Measurements from ENCODE around the gene HOXD13. TPM values are rescaled to one million over a fixed set of nuclear protein-coding genes. Genes with fewer than 3 reads are reported as not detected.

HOXD13 gene
- total RNA-seq, 4 donors from 2014 or later, result not detected

- Histone ChIP-seq H3K27ac (no peak overlapping the region), H3K4me1 (peaks cover 14 to 18% of the 10 kb centered on the region in 2 donors), H3K4me3 (no peak overlapping the region), H3K9me3 (no peaks in the 10 kb centered on the region), H3K36me3 (no peaks in the 10 kb centered on the region), H3K27me3 (peaks cover 93 to 97% (median 94%) of the 10 kb centered on the region in 3 donors)
- intact Hi-C loops (cut with DNase I; ENCODE audit: low total_unique reads), result loop anchor here (5.0 kb wide), 1 partner anchor 36 kb away; no protein-coding TSS in a partner anchor
- no peak for DNase-seq
- no peak for TF ChIP-seq CTCF (IDR thresholded peaks at IDR 0.05 in 4 of 5, conservative IDR thresholded peaks at IDR 0.05 in 1 of 5)
- no peak for TF ChIP-seq POLR2A (IDR thresholded peaks at IDR 0.05)
- in situ Hi-C loops (cut with MboI; ENCODE audit: low sequenced_read_pairs in 4 of 4), result loop anchor here in 3 of 4 donors (10.0 to 25.0 kb wide), 2 partner anchors 392 to 714 kb away; no protein-coding TSS in a partner anchor
- no peak for ATAC-seq
These were observed 15.7 kb upstream of the HOXD13 start for GRCh38 chr2:176076796-176077195.

DNA sequence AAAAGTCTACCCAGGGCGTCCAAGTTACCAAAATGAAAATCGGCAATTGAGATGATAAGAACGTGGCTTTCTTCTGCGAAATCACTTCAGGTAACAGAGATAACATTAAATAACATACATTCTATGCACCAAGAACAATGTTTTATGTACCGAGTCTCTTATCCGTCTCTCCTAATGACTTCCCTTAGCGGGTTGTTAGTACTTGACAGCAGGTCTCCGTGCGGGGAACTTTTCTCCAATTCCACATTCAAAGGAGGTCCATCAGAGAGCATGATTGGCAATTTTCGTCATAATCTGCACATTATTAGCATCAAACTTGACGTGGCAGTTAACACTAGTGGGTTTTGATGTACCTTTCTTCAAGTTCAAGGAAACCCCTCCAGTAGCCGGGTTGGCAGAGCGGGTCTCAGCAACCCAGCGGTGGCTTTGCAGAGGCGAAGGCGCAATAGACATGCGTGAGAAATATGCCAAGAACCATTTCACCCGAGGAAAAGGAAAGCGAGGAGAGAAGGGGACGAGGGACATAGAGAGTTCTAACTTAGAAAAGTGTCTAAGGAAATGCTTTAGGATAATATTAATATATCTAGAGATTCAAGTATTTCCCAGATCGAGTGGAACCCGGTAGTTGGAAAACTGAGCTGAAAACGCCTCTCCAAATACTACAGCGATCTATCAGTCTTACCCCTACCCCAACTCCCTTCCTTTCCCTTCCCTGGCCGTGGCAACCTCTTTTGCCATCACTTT, 13.8 kb upstream of the HOXD13 start:
- Histone ChIP-seq H3K27me3 (peaks cover 93 to 97% (median 94%) of the 10 kb centered on the region in 3 donors), H3K27ac (no peak overlapping the region), H3K36me3 (no peaks in the 10 kb centered on the region), H3K4me1 (peaks cover 14 to 21% of the 10 kb centered on the region in 2 donors), H3K9me3 (no peaks in the 10 kb centered on the region), H3K4me3 (peak overlapping the region in 1 of 4 donors; percentile 39)
- DNase-seq (no peak), ATAC-seq (no peak)
- in situ Hi-C loops (cut with MboI; ENCODE audit: low sequenced_read_pairs in 4 of 4) (loop anchor here in 3 of 4 donors (10.0 to 25.0 kb wide), 2 partner anchors 394 to 716 kb away; no protein-coding TSS in a partner anchor), intact Hi-C loops (cut with DNase I; ENCODE audit: low total_unique reads) (loop anchor here (2.0 to 5.0 kb wide), 2 partner anchors 34 to 76 kb away; partner anchors contain the start of gene LNPK)
- no peak for TF ChIP-seq CTCF (IDR thresholded peaks at IDR 0.05 in 4 of 5, conservative IDR thresholded peaks at IDR 0.05 in 1 of 5)
- no peak for TF ChIP-seq POLR2A (IDR thresholded peaks at IDR 0.05)

GRCh38 chr2:176079285-176079830, 13.2 kb upstream of the HOXD13 start:
- DNase-seq (no peak), ATAC-seq (peak in 1 of 2 donors; percentile 7)
- Histone ChIP-seq H3K9me3 (no peaks in the 10 kb centered on the region), H3K36me3 (no peaks in the 10 kb centered on the region), H3K4me3 (peak overlapping the region; percentile 6 to 39 (median 25)), H3K4me1 (peaks cover 14 to 21% of the 10 kb centered on the region in 2 donors), H3K27ac (no peak overlapping the region), H3K27me3 (peaks cover 93 to 97% (median 94%) of the 10 kb centered on the region in 3 donors)
- in situ Hi-C loops (cut with MboI; ENCODE audit: low sequenced_read_pairs in 4 of 4) (loop anchor here in 3 of 4 donors (10.0 to 25.0 kb wide), 2 partner anchors 395 to 717 kb away; no protein-coding TSS in a partner anchor), intact Hi-C loops (cut with DNase I; ENCODE audit: low total_unique reads) (loop anchor here (2.0 to 5.0 kb wide), 2 partner anchors 33 to 77 kb away; partner anchors contain the start of gene LNPK)
- TF ChIP-seq CTCF (IDR thresholded peaks at IDR 0.05 in 4 of 5, conservative IDR thresholded peaks at IDR 0.05 in 1 of 5), result no peak
- TF ChIP-seq POLR2A (IDR thresholded peaks at IDR 0.05), result no peak

DNA sequence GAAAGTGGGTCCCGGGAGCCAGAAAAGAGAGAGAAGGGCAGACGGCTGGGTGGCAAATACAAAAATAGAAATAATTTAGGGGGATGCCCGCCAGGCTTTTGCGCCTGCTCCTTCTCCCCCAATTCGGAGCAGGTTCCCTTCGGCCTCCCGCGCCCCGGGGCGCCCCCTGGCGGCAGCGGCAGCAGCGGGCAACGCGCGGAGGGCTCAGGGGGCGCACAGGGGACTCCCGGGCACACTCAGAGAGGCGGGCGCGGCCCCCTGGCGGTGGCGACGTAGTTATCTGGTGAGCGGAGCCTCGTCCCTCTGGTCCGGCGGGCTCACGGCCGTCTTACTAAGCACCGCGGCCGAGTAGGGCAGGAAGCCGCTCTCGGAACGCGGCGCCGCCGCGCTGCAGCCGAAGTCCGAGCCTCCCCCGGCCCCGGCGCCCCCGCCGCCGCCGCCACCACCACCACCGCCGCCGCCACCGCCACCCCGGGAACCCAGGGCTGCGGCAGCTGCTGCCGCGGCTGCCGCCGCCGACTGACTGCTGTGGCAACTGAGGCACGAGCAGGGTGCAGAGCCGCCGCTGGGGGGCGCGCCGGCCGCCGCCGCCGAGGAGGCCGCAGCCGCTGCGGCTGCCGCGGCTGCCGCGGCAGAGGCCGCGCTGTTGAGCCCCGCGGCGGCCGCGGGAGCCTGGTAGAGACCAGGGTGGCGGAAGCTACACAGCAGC, 12.5 kb upstream of the HOXD13 start:
- TF ChIP-seq CTCF (IDR thresholded peaks at IDR 0.05 in 4 of 5, conservative IDR thresholded peaks at IDR 0.05 in 1 of 5), result peak; percentile 55 to 91 (median 69)
- no peak for TF ChIP-seq POLR2A (IDR thresholded peaks at IDR 0.05)
- DNase-seq (no peak), ATAC-seq (peak; percentile 28 to 63)
- intact Hi-C loops (cut with DNase I; ENCODE audit: low total_unique reads) (loop anchor here (2.0 to 5.0 kb wide), 3 partner anchors 32 to 223 kb away; partner anchors contain the start of gene LNPK), in situ Hi-C loops (cut with MboI; ENCODE audit: low sequenced_read_pairs in 4 of 4) (loop anchor here in 3 of 4 donors (10.0 to 25.0 kb wide), 2 partner anchors 395 to 718 kb away; no protein-coding TSS in a partner anchor)
- peaks cover 17 to 21% of the 10 kb centered on the region in 2 donors for H3K4me1 ChIP-seq
- H3K36me3 ChIP-seq, result no peaks in the 10 kb centered on the region
- no peak overlapping the region for H3K27ac ChIP-seq
- peak overlapping the region; percentile 12 to 39 (median 29) for H3K4me3 ChIP-seq
- no peaks in the 10 kb centered on the region for H3K9me3 ChIP-seq
- peaks cover 93 to 97% (median 94%) of the 10 kb centered on the region in 3 donors for H3K27me3 ChIP-seq

Measured in gastrocnemius medialis (tissue), 4 donors.